ACC112 (cell line): ENCODE data around the gene CTU1.

Experiments
- H2AFZ ChIP-seq: fragments of 200-600 bp; sonication (generic); one replicate; pipeline ENCODE4 v1.6.0; 2017; ENCODE audit warnings: antibody characterized with exemption, low read length; ENCODE audit not compliant: unreplicated experiment
- H3K27ac ChIP-seq: fragments of 200-600 bp; sonication (generic); 2 replicates; pipeline ENCODE4 v1.5.1; 2014; ENCODE audit warnings: low read depth, mild to moderate bottlenecking, antibody characterized with exemption, low read length, moderate library complexity
- H3K27me3 ChIP-seq: fragments of 200-600 bp; sonication (generic); 2 replicates; pipeline ENCODE4 v1.6.1; 2014; ENCODE audit warnings: mild to moderate bottlenecking, antibody characterized with exemption, low read length, moderate library complexity, mixed read lengths; ENCODE audit not compliant: insufficient read depth
- H3K36me3 ChIP-seq: fragments of 200-600 bp; sonication (generic); 2 replicates; pipeline ENCODE4 v1.6.1; 2016; ENCODE audit warnings: mild to moderate bottlenecking, antibody characterized with exemption, low read length, moderate library complexity, mixed read lengths; ENCODE audit not compliant: insufficient read depth
- H3K4me1 ChIP-seq: fragments of 200-600 bp; sonication (generic); one replicate; pipeline ENCODE4 v1.6.1; 2016; ENCODE audit warnings: low read length, mixed read lengths; ENCODE audit not compliant: insufficient read depth, unreplicated experiment, control insufficient read depth
- H3K4me3 ChIP-seq: fragments of 200-600 bp; sonication (generic); 2 replicates; pipeline ENCODE4 v1.5.1; 2014; ENCODE audit warnings: mild to moderate bottlenecking, low read depth, low read length
- H3K79me2 ChIP-seq: fragments of 200-600 bp; sonication (generic); one replicate; pipeline ENCODE4 v1.6.0; 2016; ENCODE audit warnings: low read length; ENCODE audit not compliant: control insufficient read depth, unreplicated experiment, insufficient read depth

The CTU1 gene

DNA sequence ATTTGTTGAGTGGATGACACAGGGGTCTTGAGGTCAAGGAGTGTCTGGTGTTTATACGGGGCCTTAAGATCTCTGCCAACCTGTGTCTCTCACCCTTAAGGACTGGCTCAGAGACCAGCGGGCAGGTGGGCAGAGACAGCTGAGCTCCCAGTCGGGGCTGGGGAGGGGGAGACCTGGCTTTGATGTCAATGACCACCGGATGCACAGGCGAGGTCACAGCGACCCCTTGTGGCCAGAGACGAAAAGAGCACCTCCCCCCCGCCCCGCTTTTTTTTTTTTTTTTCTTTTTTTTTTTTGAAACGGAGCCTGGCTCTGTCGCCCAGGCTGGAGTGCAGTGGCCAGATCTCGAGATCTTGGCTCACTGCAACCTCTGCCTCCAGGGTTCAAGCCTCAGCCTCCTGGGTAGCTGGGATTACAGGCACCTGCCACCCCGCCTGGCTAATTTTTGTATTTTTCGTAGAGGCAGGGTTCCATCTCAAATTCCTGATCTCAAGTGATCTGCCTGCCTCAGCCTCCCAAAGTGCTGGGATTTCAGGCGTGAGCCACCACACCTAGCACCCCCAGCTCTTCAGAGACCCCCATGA, 13.4 kb downstream of the CTU1 start:
- H3K4me1 ChIP-seq, result no peaks in the 10 kb centered on the region
- no peaks in the 10 kb centered on the region for H3K36me3 ChIP-seq
- no peaks in the 10 kb centered on the region for H3K79me2 ChIP-seq
- H2AFZ ChIP-seq, result no peak overlapping the region
- H3K4me3 ChIP-seq, result no peak overlapping the region
- no peak overlapping the region for H3K27ac ChIP-seq
- H3K27me3 ChIP-seq, result no peaks in the 10 kb centered on the region

DNA sequence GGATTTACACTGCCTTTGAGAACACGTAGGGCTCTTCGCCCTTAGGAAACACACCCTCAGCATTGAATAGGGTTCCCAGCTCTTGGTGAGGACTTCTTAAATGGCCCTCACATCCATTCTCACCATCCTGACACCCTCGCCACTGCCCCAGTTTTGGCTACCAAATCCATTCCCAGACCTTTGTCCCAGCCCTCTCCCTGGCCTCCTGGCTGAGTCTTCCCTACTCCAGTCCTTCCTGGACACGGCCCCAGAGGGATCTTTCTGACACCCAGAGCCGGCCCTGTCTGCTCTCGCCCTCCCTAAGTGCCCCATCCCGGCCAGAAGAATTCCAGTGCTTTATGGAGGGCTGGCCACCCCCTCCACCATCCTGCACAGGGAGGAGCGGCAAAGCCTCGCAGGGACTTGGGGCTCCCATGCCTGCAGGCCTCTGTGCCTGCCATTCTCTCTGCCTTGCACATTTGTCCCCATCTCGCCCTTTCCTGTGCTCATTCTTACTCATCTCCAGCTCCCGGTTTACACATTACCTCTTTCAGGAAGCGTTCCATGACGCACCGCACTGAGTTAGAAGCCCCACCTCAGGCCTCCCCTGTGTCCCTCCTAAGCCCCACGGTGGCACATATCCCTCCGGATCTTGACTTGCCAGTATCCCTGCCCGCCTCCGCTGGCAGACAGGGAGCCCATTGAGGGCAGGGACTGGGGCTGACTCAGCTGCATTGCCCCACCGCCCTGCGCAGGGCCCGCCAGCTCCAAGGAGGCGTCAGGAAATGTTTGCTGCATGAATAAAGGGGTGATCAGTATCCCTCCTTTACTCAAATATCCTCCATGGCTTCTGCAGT, 14.5 kb downstream of the CTU1 start:
- no peaks in the 10 kb centered on the region for H3K79me2 ChIP-seq
- no peaks in the 10 kb centered on the region for H3K27me3 ChIP-seq
- no peak overlapping the region for H2AFZ ChIP-seq
- H3K27ac ChIP-seq, result no peak overlapping the region
- H3K4me1 ChIP-seq, result no peaks in the 10 kb centered on the region
- no peaks in the 10 kb centered on the region for H3K36me3 ChIP-seq
- no peak overlapping the region for H3K4me3 ChIP-seq

GRCh38 chr19:51093101-51093500, 15.1 kb downstream of the CTU1 start:
- Histone ChIP-seq H2AFZ (no peak overlapping the region), H3K79me2 (no peaks in the 10 kb centered on the region), H3K4me3 (no peak overlapping the region), H3K27me3 (no peaks in the 10 kb centered on the region), H3K36me3 (no peaks in the 10 kb centered on the region), H3K4me1 (no peaks in the 10 kb centered on the region), H3K27ac (no peak overlapping the region)

DNA sequence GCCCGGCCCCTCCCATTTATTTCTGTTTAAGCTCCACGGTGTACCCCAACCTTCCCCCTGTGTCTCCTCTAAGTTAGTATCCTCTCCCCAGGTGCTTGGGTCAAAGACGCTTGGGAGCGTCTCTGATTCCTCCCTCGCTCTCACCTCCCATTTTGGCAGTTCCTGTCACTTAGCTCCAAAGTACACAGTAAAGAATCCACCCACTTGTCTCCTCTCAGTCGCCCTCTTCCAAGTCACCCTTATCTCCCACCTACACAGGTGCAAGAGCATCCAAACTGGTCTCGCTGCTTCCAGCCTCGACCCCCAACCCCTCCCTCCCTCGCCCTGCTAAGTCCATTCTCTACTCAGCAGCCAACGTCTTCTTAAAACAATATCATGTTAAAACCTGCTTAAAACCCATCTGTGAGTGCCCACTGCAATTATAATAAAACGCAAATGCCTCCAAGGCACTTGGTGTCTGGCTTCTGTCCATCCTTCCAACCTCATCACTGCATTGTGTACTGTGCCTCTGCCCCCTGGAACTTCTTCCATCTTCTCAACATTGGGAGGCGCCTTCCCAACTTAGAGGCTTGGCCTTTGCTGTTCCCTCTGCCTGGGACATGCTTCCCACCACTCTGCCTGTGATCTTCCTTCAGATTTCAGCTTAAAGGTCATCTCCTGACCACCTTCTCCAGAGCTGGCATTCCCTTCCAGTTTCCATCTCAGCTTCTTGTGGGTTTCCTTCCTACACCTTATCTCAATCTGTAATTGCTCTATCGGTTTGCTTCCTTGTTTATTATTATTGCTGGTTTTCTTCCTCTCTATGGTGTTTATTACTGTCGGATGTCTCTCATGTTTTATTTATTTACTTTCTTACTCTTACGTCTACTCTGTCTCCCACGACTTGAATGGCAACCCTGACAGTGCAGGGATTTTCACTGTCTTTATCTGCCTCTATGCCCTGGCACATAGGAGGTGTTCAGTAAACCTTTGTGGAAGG, 16.0 kb downstream of the CTU1 start:
- Histone ChIP-seq H3K27ac (no peak overlapping the region), H3K4me3 (no peak overlapping the region), H3K36me3 (no peaks in the 10 kb centered on the region), H3K27me3 (no peaks in the 10 kb centered on the region), H2AFZ (no peak overlapping the region), H3K79me2 (no peaks in the 10 kb centered on the region), H3K4me1 (no peaks in the 10 kb centered on the region)

DNA sequence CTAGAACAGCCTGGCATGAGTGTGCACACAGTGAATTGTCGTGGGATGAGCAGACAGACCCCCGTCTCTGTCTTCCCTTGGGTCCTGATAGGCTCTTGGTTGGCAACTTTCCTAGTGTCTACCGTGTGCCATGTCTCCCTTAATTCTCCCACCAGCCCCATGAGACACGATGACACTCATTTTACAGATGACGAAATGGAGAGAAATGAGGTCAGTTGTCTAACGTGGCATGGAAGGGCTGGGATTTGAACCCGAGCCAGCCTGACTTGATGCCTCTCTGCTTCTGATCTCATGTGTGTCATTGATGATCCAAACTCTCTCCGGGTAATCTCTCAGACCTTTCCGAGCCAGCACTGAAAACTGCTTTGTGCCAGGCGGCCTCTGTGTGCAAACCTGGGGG, 17.1 kb downstream of the CTU1 start:
- Histone ChIP-seq H3K79me2 (no peaks in the 10 kb centered on the region), H3K36me3 (no peaks in the 10 kb centered on the region), H3K27ac (no peak overlapping the region), H3K4me3 (no peak overlapping the region), H3K27me3 (no peaks in the 10 kb centered on the region), H3K4me1 (no peaks in the 10 kb centered on the region), H2AFZ (no peak overlapping the region)

GRCh38 chr19:51090471-51090870, 17.7 kb downstream of the CTU1 start:
- no peak overlapping the region for H3K27ac ChIP-seq
- no peaks in the 10 kb centered on the region for H3K36me3 ChIP-seq
- no peaks in the 10 kb centered on the region for H3K79me2 ChIP-seq
- H3K4me1 ChIP-seq, result no peaks in the 10 kb centered on the region
- no peaks in the 10 kb centered on the region for H3K27me3 ChIP-seq
- H3K4me3 ChIP-seq, result no peak overlapping the region
- no peak overlapping the region for H2AFZ ChIP-seq

GRCh38 chr19:51089786-51090185, 18.4 kb downstream of the CTU1 start:
- Histone ChIP-seq H3K27ac (no peak overlapping the region), H3K79me2 (no peaks in the 10 kb centered on the region), H3K4me3 (no peak overlapping the region), H3K36me3 (no peaks in the 10 kb centered on the region), H3K27me3 (no peaks in the 10 kb centered on the region), H3K4me1 (no peaks in the 10 kb centered on the region), H2AFZ (no peak overlapping the region)

DNA sequence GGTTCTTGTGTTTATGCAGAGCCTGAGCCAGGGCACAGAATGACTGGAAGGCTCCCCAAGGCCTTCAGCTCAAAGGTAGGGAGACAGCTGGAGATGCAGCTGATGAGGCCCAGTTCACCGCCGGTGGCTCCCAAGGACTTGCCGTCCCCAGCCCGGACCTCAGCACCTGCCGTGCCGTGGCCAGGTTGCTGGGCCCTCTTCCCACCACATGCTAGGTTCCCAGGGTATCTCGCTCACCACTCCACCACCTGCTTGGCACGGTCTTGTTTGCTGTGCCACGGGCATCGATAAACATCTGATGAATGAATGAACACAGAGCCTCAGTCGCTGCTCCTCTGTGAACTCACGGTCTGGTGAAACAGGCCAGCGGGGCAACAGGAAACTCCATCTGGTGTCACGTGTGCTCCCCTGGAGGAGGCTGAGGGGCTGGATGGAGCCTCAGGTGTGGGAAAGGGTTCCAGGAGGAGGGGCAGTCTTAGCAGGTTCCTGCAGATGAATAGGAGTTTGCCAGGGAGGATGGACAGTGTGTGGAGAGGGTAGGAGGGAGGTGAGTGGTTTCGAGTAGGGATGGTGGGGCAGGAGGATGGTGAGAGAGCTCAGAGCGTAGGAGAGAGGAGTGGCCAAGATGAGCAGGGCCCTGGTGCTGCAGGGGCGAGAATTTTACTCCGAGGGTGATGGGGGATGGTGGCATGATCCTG, 21.9 kb downstream of the CTU1 start:
- H3K27ac ChIP-seq, result no peak overlapping the region
- H2AFZ ChIP-seq, result no peak overlapping the region
- H3K4me3 ChIP-seq, result no peak overlapping the region
- H3K79me2 ChIP-seq, result no peaks in the 10 kb centered on the region
- H3K27me3 ChIP-seq, result 0 out of 2 replicates have a peak, but pooled peaks cover 5% of the 10 kb centered on the region
- no peaks in the 10 kb centered on the region for H3K4me1 ChIP-seq
- H3K36me3 ChIP-seq, result no peaks in the 10 kb centered on the region

DNA sequence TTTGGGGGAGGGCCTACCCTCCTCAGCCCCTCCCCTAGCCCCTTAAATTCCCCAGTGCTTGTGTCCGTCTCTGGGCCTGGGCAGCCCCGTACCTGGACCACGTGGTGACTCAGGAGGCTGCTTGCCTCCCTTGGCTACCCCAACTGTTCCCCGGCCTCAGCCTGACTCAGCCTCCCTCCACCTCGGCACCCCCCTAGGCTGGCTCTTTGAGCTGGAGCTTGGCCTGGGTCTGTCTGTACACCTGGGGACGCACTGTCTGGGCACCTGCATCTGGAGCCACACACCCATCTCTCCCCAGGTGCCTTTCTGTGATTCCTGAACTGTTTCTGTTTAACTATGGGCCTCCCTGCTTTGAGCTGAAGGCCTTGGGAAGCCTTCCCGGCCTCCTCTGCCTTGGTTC, 23.7 kb downstream of the CTU1 start:
- H3K27ac ChIP-seq, result no peak overlapping the region
- no peak overlapping the region for H2AFZ ChIP-seq
- H3K27me3 ChIP-seq, result 0 out of 2 replicates have a peak, but pooled peaks cover 5% of the 10 kb centered on the region
- H3K4me1 ChIP-seq, result no peaks in the 10 kb centered on the region
- no peaks in the 10 kb centered on the region for H3K79me2 ChIP-seq
- H3K4me3 ChIP-seq, result no peak overlapping the region
- H3K36me3 ChIP-seq, result no peaks in the 10 kb centered on the region

GRCh38 chr19:51083783-51084182, 24.4 kb downstream of the CTU1 start:
- no peaks in the 10 kb centered on the region for H3K4me1 ChIP-seq
- no peaks in the 10 kb centered on the region for H3K36me3 ChIP-seq
- 0 out of 2 replicates have a peak, but pooled peaks cover 5% of the 10 kb centered on the region for H3K27me3 ChIP-seq
- no peak overlapping the region for H3K27ac ChIP-seq
- H3K4me3 ChIP-seq, result no peak overlapping the region
- no peaks in the 10 kb centered on the region for H3K79me2 ChIP-seq
- no peak overlapping the region for H2AFZ ChIP-seq
